Thyroid gland (tissue), 4 donors: ENCODE data around the gene SIAH1.

Experiments
- CTCF ChIP-seq, 6 experiments: fragments of 200-600 bp in 3 of 6; fragments of 450-650 bp in 3 of 6; sonication (generic) in 3 of 6; IDR thresholded peaks; one replicate each; pipeline ENCODE4 v1.5.1; 2016 to 2019; ENCODE audit warnings: antibody characterized with exemption in 6 of 6, mild to moderate bottlenecking in 2 of 6, inconsistent platforms in 1 of 6, moderate library complexity in 1 of 6
- POLR2A ChIP-seq, 2 donors: fragments of 450-650 bp; IDR thresholded peaks; one replicate each; pipeline ENCODE4 v1.6.1; 2017; ENCODE audit warnings: antibody characterized with exemption in 2 of 2, mild to moderate bottlenecking in 2 of 2, moderate library complexity in 1 of 2

GRCh38 chr16:48405907-48406306, 20.7 kb upstream of the SIAH1 start:
- TF ChIP-seq CTCF (IDR thresholded peaks at IDR 0.05): no peak
- TF ChIP-seq POLR2A (IDR thresholded peaks at IDR 0.05): no peak
